ENCODE measurements around the gene IGFBP5.
A peak's percentile ranks its signal among the peaks of the same experiment; 100 is the strongest.

Gene IGFBP5

DNA sequence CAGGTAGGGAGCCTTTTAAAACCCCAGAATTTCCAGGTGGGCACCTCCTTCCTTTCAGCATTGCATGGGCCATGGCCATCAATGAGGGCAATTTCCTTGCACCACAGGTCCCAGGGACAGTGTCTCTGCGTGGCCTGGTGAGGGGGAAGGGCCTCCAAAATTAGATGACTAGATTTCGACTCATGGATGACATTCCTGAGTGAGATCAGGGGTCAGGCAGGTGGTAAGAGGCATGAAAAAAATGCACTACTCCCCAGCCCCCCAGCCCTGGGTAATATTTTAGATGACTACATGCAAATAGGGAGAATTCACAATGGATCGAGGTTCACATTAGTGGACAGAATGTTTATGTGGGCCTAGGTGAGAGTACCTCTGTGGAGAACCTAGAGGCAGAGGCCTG, 19.0 kb upstream of the IGFBP5 start:
- no peak for DNase-seq (ENCODE audit: low read depth in 2 of 2)

DNA sequence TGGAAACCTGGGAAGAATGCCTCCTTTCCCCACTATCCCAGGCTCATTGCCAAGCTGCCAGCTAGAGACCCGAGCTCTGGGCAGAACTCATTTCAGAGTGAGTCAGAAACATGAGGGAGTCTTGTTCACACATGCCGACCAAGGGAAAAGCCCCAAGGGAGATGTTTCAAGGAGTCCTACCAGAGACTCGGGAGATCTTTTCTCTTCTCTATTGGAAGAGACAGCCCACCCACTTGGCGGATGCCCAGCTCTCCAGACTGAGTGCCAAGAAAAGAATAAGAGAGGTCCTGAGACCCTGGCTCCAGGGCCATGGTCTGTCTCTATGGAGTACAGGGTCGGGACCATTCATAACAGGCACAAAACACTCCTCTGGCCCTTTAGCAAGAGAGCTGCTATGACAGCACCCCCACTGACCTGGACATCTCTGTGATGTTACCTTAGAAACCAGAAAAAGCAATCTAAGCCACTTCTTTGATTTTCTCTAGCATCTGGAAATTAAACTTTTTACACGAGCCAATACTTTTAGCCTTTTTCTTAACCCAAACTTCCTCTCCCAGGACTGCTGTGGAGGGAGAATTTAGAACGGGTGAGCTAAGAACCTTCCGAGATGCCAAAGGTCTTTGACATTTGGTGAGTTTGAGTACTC, 18.5 kb upstream of the IGFBP5 start:
- DNase-seq (ENCODE audit: low read depth in 2 of 2) = no peak

DNA sequence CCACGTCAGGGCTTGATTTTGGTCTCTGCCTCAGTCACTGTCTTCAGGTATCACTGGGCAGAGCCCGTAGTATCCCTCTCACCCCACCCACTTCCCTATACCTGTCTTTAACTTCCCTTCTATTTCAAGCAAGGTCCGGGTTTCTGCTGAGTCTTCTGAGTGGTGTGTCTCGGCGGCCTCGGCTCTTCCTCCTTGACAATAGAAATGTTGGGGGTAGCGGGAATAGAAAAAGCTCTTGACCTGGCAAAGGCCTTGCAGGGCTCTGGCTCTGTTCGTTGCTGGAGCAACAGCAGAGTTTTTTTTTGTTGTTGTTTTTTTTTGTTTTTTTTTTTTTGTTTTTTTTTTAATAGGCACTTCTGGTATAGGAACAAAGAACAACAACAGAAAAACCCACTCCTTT, 16.0 kb upstream of the IGFBP5 start:
- no peak for DNase-seq (ENCODE audit: low read depth in 2 of 2)

DNA sequence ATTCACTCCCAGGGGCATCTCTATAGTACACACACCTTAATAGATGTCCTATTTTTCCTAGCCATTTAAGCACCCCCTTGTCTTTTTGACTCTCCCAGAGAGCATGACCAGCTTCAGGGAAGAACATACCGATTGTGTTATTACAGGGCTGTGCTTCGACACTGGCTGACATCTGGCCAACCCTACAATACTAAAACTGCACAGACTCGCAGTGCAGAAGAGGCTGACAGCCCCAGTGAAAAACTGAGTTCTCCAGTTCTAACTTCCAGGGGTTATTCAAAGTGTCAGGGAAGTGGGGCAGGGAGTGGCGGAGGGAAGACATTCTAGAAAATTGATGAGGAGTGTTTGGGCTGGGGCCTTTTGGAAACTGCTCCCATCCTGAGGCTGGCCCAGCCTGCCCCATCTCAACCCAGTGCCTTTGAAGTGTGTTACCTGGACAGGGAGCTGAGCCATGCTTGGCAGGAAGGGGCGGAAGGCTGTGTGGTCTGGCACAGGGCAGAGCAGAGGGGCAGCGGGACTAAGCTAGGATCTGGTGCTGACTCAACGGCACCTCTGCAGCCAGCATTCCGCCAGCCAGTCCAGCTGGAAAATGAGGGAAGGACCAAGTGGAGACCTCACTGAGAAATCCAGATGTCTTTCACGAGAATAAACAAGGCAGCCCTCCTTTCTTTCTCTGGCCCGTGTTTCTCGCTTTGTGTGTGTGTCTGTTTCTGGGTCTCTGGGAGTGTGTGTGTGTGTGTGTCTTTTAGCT, 15.4 kb upstream of the IGFBP5 start:
- no peak for DNase-seq (ENCODE audit: low read depth in 2 of 2)

DNA sequence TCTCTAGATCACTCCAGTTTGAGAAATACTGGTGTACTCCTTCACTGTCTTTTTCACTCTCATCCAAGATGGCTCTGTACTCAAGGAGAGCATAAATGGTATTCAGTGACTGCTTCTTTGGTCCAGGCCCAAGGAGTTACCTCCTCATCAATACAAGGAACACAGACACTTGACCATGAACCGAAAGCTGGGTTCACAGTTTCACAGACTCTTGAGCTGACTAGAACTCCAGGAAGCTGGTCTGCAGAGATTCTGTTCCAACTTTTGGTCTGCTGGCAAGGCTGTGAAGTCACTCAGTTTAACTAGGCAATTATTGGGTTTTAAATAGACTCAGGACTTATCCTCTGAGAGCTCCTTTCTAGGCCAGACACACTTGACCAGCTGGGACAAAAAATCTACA, 7.4 kb upstream of the IGFBP5 start:
- no peak for DNase-seq (ENCODE audit: low read depth in 2 of 2)

DNA sequence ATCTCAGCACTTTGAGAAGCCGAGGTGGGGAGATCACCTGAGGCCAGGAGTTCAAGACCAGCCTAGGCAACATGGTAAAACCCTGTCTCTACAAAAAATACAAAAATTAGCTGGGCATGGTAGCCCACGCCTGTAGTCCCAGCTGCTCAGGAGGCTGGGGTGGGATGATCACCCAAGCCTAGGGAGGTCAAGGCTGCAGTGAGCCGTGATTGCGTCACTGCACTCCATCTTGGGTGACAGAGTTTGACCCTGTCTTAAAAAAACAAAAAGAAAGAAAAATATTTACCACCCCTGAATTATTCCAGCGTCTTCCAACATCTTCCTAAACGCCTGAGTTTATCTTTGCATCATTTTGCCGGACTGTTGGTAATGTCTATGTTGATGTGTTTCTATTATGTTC, 6.2 kb upstream of the IGFBP5 start:
- no peak for DNase-seq (ENCODE audit: low read depth in 2 of 2)

DNA sequence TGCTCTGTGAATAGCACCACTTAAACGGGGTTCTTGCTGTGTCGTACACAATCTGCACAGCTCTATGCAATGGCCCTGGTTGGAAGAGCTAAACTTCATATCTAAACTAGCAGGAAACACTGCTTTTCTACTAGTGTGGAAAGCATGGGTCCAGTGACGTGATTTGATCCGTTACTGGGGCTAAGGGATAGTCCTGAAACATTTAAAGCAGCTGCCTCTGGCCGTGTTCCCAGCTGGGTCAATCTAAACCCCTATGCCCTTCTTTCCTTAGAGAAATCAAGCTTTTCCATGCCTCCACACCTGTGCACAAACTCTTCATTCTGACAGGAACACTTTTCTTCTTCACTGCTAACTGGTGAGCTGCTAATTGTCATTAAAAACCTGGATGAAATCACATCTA, 5.4 kb upstream of the IGFBP5 start:
- no peak for DNase-seq (ENCODE audit: low read depth in 2 of 2)

DNA sequence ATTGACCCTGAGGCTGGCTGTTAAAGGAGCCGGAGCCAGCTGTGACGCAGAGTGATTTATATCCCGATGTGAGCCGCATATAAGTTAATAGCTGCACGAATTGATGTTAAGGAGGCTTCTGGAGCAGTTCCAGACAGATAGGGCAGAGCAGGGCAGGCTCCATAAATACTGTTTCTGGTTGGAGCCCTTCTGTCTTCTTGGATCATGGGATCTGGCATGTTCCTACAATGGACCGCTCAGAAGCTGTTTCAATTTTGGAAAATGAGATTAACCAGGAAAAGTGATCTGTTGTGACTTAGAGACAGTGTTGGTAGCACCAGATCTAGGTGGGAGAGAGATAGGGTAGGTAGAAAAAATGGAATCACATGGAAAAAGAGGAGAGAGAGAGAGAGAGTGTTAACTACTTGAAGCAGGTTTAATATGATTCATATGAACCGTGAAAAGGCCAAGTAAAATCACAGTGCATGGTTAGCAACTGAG, 4.8 kb upstream of the IGFBP5 start:
- DNase-seq (ENCODE audit: low read depth in 2 of 2) = no peak

DNA sequence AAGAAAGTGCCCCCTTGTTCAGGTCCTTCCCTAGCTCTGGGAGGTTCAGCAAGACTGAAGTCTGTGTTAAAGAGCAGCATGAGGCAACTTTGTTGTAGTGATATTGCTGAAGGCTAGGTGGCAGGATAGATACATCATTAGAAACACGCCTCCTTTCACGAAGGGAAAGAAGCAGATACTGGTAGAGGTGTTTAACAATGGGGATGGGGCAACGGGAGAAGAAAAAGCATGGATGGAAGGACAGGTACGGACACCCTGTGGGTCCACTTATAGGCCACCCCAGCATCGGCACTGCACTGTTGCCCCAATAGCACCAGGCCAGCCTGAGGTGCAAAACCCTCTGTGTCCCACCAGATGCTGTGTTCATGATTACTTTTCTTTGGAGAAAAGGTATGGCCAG, 3.5 kb upstream of the IGFBP5 start:
- no peak for DNase-seq (ENCODE audit: low read depth in 2 of 2)

DNA sequence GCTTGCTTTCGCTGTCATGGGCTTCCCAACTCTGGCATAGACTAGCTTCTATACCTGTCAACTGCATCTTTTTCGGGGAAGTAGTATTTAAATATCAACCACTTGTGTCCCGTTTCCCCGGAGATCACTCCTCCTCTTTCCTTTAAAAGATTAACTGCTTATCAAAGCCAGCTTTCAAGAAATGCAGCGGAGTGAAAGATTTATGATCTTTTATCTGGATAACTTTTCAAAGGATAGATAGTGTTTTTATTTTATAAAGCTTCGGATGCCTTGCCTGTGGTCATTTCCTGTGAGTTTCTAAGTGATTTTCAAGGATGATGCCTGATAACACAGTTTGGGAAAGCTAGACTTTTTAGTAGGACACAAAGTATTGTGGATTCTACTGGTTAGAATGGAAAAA, 2.9 kb upstream of the IGFBP5 start:
- DNase-seq (ENCODE audit: low read depth in 2 of 2) = no peak

DNA sequence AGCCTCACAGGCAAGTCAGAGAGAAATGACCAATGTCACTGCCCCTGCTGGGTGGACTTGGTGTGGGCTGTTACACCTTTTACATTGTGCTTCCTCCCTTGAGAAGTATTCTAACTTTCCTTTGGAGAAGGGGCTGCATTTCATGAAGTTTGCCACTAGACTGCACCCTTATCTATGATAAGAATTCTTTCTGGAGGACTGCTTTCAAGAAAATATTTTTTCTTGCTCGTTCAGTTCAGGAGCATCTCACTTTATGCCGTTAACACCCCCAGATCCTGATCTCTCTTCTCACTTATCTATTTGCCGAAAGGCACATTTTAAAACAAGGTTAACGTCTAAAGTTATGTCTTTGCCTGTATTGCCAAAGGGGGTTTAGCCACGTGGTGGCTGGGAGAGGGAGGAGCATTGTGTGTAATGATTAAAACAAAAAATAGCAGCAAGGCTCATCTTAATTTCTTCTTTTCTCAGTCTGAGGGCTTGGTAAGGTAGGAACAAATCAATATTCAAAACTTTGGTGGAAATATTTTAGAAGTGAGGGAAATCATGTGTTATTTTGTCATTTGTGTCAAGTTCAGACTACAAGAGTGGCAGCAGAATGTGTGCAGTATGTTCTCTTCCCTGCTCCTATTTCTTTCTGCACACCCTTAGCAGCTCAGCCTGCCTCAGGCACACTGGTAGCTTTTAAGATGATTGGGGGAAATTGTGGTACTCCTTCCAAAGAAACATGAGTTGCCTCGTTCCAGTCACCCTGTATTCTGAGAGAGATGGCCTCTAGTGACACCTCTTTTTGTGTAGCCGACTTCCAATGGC, 1.6 kb upstream of the IGFBP5 start:
- no peak for DNase-seq (ENCODE audit: low read depth in 2 of 2)

DNA sequence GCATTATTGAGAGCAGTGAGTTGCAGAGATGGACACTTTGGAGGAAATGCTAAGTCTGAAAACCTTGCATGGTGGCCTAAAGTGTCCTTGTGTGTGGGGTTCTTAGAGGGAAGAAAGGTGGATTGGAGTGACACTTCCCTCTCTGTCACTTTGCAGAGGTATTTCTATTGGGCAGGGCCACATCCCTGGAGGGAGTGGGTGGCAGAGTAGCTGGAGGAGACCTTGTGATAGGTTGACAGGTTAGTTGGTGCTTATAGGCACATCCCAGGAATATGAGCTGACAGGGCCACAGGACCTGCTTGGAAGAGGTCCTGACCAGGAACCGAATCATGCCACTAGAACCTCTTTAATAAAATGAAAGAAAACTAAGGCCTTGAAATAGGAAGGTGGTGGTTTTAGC, 972 bp upstream of the IGFBP5 start:
- DNase-seq (ENCODE audit: low read depth in 2 of 2) = no peak

DNA sequence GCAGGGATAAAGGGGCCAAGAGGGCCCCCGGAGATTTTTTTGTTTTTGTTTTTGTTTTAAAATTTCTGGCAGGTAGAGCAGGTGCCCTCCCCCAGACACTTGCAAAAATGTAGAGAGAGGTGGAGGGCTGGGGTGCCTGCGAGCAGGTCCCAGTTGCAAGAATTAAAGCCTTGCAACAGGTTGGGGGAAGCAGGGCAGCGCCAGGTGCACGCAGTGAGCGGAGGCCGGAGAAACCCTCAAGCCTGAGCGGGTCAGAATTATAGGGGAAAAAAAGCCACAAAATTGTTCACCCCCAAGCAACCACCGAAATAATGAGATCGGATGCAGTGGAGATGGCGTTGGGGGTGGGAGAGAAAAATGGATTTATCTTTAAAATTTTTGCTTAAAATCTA, 527 bp downstream of the IGFBP5 start:
- no peak for DNase-seq (ENCODE audit: low read depth in 2 of 2)

DNA sequence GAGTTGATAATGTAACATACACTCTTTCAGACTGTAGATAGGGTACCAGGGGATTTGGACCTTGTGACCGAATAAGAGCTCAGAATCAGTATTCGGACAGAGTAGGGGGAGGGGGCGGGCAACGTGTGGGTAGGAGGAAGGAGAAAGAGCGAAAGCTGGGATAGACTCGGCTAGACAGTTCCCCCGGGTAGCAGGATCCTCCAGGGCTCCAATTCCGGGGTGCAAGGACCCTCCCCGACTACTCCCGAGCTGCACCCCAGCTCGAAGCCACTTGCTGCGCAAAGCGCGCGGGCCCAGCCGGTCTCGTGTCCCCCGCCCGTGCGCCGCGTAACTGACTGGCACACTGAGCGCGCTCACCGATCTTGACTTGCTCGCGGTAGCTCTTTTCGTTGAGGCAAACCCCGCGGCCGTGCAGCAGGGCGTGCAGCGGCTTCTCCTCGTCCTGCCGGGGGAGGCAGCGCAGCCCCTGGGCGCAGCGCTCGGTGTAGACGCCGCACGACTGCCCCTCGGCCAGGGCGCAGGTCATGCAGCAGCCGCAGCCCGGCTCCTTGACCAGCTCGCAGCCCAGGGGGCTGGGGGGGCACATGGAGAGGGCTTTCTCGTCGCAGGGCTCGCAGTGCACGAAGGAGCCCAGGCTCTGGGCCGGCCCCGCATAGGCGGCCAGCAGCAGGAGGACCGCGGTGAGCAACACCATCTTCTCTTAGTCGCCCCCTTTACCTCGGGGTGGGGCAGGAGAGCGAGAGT, 1.1 kb downstream of the IGFBP5 start:
- no peak for DNase-seq (ENCODE audit: low read depth in 2 of 2)

DNA sequence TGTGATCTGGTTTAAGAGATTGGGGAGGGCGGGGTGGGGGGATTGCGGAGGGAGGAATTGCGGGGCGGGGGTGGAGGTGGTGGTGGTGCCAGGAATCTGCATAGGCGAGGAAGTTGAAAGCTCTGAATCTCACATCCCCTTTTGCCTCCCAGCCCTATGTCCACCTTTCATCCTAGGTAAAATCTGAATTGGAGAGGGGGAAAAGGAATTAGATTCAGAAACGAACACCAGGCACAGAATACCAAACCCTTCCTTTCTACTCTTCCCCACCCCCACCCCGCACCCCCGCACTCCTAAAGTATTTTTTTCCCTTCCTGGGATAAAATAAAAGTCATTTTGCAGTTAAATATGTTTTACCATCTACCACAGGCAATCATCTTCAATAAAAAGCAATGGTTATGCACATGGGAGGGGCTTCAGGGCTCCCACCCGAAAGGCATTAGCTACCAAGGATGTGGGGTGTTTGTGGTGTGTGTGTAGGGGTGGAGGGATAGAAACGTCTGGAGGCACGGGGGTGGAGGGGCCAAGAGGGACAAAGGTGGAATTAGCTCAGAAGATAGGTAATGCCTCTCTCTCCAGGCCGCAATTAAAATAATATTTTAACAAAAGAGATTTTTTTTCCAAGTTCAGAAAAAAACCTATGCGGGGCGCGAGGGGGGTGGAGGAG, 1.8 kb downstream of the IGFBP5 start:
- DNase-seq (ENCODE audit: low read depth in 2 of 2) = no peak

DNA sequence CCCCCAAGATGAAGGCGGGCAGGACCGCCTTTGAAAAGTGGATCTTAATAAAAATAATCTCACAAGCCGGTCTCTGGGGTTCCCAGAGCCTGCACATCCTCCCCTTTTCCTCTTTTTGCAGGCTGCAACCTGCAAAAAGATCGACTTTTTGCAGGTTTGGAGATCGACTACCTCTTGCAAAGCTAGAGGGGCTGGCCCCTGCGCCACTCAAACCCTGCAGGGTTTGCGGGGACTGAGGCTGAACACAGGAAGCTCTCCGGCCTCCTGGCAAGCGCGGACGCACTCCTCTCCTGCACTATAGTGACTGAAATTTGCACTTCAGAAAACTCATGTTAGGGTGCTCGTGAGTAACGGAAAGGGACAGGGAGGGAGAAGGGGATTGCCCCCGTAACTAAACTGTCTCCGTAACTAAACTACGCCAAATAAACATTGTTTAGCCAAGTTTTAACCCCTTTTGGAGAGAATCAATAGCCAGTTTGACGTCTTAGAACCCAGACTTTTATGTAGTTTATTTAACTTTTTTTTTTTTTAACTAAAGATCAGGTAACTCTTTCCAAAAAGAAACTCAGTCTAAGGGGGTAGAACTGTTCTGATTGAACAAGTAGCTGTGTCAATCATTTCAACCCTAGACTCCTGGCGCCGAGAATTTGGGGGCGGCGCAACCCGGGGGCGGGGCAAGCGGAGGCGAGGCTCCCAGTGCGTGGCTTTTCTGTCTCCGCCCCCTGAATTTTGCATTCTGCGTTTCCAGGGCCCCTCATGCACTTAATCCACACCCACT, 2.5 kb downstream of the IGFBP5 start:
- peak; percentile 20 to 34 for DNase-seq (ENCODE audit: low read depth in 2 of 2)

DNA sequence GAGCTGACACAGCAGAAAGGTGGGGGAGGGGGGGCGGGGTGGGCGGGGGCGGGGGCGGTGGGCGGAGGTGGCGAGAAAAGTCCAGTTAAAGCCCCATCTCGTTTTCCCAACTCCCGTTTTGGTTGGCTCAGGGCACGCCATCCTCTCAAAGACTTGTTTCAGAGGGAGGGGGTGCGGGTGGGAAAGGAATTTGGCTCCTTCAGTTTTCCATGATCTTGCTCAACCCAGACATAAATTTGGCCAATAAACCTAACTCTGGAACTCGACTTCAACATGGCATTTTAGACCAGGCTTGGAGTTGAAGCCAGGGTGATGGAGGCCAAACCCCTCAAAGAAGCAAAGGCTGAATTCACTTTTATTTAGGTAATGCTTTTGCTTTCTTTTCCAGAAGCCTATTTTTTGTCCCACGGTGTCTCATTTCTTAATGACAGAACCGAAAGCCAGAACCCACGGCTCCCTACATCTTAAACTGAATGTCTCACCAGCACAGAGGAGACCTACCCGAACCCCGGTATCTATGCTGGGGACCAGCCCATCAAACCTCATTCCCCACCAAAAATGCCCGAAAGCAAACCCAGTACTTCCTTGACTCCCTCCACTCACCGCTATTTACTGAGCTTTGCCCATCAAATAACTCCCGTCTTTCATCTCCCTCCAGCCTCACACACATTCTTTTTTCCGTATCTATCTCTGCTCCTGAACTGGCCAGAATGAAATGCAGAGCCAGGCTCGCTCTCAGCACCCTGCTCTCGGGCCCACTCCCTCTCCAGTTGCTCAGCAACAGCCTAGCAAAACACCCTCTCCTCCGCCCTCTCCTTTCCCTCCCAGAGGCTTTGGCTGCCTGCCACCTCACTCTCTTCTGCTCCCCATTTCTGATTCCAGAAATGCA, 4.3 kb downstream of the IGFBP5 start:
- DNase-seq (ENCODE audit: low read depth in 2 of 2) = no peak

DNA sequence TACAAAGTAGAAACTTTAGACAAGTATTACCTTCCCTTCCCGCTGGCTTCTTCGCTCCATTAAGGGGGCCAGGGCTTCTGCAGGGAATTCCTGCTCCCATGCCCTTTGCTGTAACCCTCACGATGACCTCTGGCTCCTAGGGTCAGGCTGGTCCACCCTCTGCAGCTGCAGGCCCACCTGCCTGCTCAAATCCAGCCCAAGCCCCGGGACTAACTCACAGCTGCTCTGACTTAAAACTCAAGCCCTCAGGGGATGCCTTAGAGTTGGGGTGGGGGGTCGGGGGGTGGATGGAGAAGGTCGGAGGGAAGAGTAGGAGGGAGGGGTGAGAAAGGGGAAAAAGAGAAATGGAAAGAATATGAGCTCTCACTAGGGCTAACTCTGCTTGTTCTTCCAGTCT, 4.9 kb downstream of the IGFBP5 start:
- no peak for DNase-seq (ENCODE audit: low read depth in 2 of 2)

DNA sequence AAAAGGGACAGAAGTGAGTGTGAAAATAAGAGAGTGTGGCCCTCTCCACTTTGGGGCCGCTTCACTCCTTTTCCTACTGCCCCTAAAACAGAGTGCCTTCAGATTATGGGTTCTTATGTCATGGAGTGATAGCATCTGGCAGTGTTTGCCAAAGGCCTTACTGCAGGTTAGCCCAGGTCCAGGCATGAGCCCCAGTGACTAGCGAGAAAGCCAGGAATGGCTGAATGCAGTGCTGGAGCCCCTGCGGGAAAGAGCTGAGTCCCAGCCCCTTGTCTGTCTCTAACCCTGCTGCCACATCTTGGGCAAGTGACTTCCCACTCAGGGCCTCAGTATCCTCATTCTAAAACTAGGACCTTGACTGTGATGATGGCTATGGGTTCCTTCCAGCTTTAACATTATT, 6.0 kb downstream of the IGFBP5 start:
- no peak for DNase-seq (ENCODE audit: low read depth in 2 of 2)
